HCT116 (cell line): Measurements from ENCODE around the gene NEK11. TPM values are rescaled to one million over a fixed set of nuclear protein-coding genes. Genes with fewer than 3 reads are reported as not detected.

ENCODE experiments used
- ATAC-seq: fragments of 200-7000 bp; cut with Tn5 transposase; 2 replicates; pipeline ENCODE4 v1.9.1; 2020; ENCODE audit warnings: mild to moderate bottlenecking, moderate library complexity
- BruUV-seq: library from RNA; stranded (reverse); fragments of 400-500 nt; replicated peaks from 2 replicates; lab custom pipeline; 2021; lab: Mats Ljungman, UMichigan
- CTCF ChIA-PET: fragments of 300-600 bp; sonication (Branson Sonifier 250); formaldehyde crosslinking; loops from one replicate; lab custom pipeline; 2021; ENCODE audit warnings: antibody characterized with exemption; lab: Charles Lee
- POLR2A ChIA-PET: fragments of 300-600, 350-600 bp; sonication (Branson Sonifier 250); formaldehyde crosslinking; loops from one replicate; lab custom pipeline; 2021; ENCODE audit warnings: antibody characterized with exemption; lab: Charles Lee
- RAD21 ChIA-PET, 2 experiments: fragments of 300-600 bp; sonication (Branson Sonifier 250); formaldehyde crosslinking; loops; one replicate each; lab custom pipeline; 2023; ENCODE audit warnings: low total read pairs in 2 of 2; ENCODE audit not compliant: uncharacterized antibody in 2 of 2, unreplicated experiment in 2 of 2, low non-redundant PET in 1 of 2; lab: Charles Lee
- DNase-seq: peaks from one replicate; pipeline ENCODE4 v3.0.0-alpha.2; 2010; ENCODE audit warnings: low read depth, low spot score
- H2AFZ ChIP-seq: fragments of 200-600 bp; shearing (Covaris generic), sonication (generic); 2 replicates; pipeline ENCODE4 v1.6.1; 2017; ENCODE audit warnings: low read depth, mixed run types, mixed read lengths, antibody characterized with exemption, low read length; ENCODE audit not compliant: poor library complexity, severe bottlenecking
- H3K27ac ChIP-seq: 2 replicates; pipeline ENCODE4 v1.5.1; 2012; ENCODE audit warnings: low read depth, low read length
- H3K27me3 ChIP-seq: fragments of 200-600 bp; sonication (generic); 2 replicates; pipeline ENCODE4 v1.6.1; 2016; ENCODE audit warnings: mixed run types, low read length, mixed read lengths; ENCODE audit not compliant: insufficient read depth
- H3K36me3 ChIP-seq, 2 experiments: fragments of 200-500 bp in 1 of 2; fragments of 200-600 bp in 1 of 2; sonication (Bioruptor generic) in 1 of 2; sonication (generic) in 1 of 2; 2 replicates each; pipeline versions ENCODE4 v1.5.1 to v1.6.1; 2014 to 2016; ENCODE audit warnings: low read length in 2 of 2, inconsistent platforms in 1 of 2, mixed read lengths in 1 of 2, mixed run types in 1 of 2; ENCODE audit not compliant: insufficient read depth in 2 of 2, control insufficient read depth in 1 of 2
- H3K4me1 ChIP-seq, 2 experiments: fragments of 200-600 bp in 1 of 2; sonication (generic) in 1 of 2; 2 replicates each; pipeline versions ENCODE4 v1.5.1 to v1.6.1; 2012 to 2017; ENCODE audit warnings: low read length in 2 of 2, inconsistent platforms in 1 of 2, mild to moderate bottlenecking in 1 of 2, mixed read lengths in 1 of 2, mixed run types in 1 of 2, moderate library complexity in 1 of 2; ENCODE audit not compliant: insufficient read depth in 2 of 2, control insufficient read depth in 1 of 2
- H3K4me2 ChIP-seq: fragments of 200-600 bp; sonication (generic); 2 replicates; pipeline ENCODE4 v1.6.1; 2017; ENCODE audit warnings: mixed run types, low read length, mixed read lengths
- H3K4me3 ChIP-seq, 2 experiments: fragments of 200-600 bp in 1 of 2; sonication (generic) in 1 of 2; replicated peaks in 1 of 2; 2 replicates each; pipeline ENCODE4 v1.5.1; 2011 to 2016; ENCODE audit warnings: low read length in 2 of 2, control low read depth in 1 of 2, low read depth in 1 of 2, mild to moderate bottlenecking in 1 of 2, mixed read lengths in 1 of 2, mixed run types in 1 of 2
- H3K79me2 ChIP-seq: fragments of 200-600 bp; sonication (generic); 2 replicates; pipeline ENCODE4 v1.6.1; 2017; ENCODE audit warnings: mild to moderate bottlenecking, mixed run types, low read length, moderate library complexity, mixed read lengths; ENCODE audit not compliant: insufficient read depth
- H3K9ac ChIP-seq: fragments of 200-600 bp; sonication (generic); 2 replicates; pipeline ENCODE4 v1.6.1; 2016; ENCODE audit warnings: low read length, mixed read lengths
- H3K9me2 ChIP-seq: fragments of 200-600 bp; sonication (generic), shearing (Covaris generic); 2 replicates; pipeline ENCODE4 v1.6.1; 2017; ENCODE audit warnings: mixed run types, mild to moderate bottlenecking, moderate library complexity; ENCODE audit not compliant: insufficient read depth
- H3K9me3 ChIP-seq, 2 experiments: fragments of 200-500 bp in 1 of 2; fragments of 200-600 bp in 1 of 2; sonication (Bioruptor generic) in 1 of 2; sonication (generic) in 1 of 2; 2 replicates each; pipeline ENCODE4 v1.6.1; 2014 to 2017; ENCODE audit warnings: low read length in 2 of 2, mixed read lengths in 2 of 2, inconsistent platforms in 1 of 2, low read depth in 1 of 2, mild to moderate bottlenecking in 1 of 2, mixed run types in 1 of 2, moderate library complexity in 1 of 2; ENCODE audit not compliant: control insufficient read depth in 1 of 2, insufficient read depth in 1 of 2
- H4K20me1 ChIP-seq: fragments of 200-600 bp; sonication (generic), shearing (Covaris generic); 2 replicates; pipeline ENCODE4 v1.6.1; 2017; ENCODE audit warnings: mixed run types, mild to moderate bottlenecking, moderate library complexity; ENCODE audit not compliant: insufficient read depth
- CBX3 ChIP-seq: IDR thresholded peaks from 2 replicates; pipeline ENCODE4 v1.6.1; 2012; ENCODE audit warnings: low read depth
- CEBPB ChIP-seq: IDR thresholded peaks from 2 replicates; pipeline ENCODE4 v1.6.1; 2012; ENCODE audit warnings: low read depth
- EGR1 ChIP-seq: IDR thresholded peaks from 2 replicates; pipeline ENCODE4 v1.6.1; 2012; ENCODE audit warnings: low read depth
- ELF1 ChIP-seq: IDR thresholded peaks from 2 replicates; pipeline ENCODE4 v1.6.1; 2012; ENCODE audit warnings: low read depth, borderline replicate concordance
- EZH2 ChIP-seq: fragments of 200-600 bp; sonication (generic); IDR thresholded peaks from 2 replicates; pipeline ENCODE4 v1.6.1; 2017; ENCODE audit warnings: antibody characterized with exemption, mixed run types
- FOSL1 ChIP-seq: IDR thresholded peaks from 2 replicates; pipeline ENCODE4 v1.6.1; 2012; ENCODE audit warnings: low read depth
- JUND ChIP-seq: IDR thresholded peaks from 2 replicates; pipeline ENCODE4 v1.6.1; 2012
- POLR2A ChIP-seq: IDR thresholded peaks from 2 replicates; pipeline ENCODE4 v1.7.0; 2011; ENCODE audit warnings: borderline replicate concordance; ENCODE audit not compliant: insufficient read depth, insufficient read length; ENCODE audit errors: extremely low read depth
- POLR2AphosphoS5 ChIP-seq: IDR thresholded peaks from 2 replicates; pipeline ENCODE4 v1.6.1; 2011; ENCODE audit warnings: mild to moderate bottlenecking, low read depth, low read length, moderate library complexity
- SIN3A ChIP-seq: IDR thresholded peaks from 2 replicates; pipeline ENCODE4 v1.6.1; 2012; ENCODE audit warnings: low read depth
- SP1 ChIP-seq: IDR thresholded peaks from 2 replicates; pipeline ENCODE4 v1.6.1; 2012; ENCODE audit warnings: low read depth
- SRF ChIP-seq: IDR thresholded peaks from 2 replicates; pipeline ENCODE4 v1.6.1; 2012; ENCODE audit warnings: low read depth
- TCF7L2 ChIP-seq: IDR thresholded peaks from 2 replicates; pipeline ENCODE4 v1.7.0; 2011; ENCODE audit warnings: borderline replicate concordance, inconsistent platforms; ENCODE audit not compliant: insufficient read depth, insufficient read length; ENCODE audit errors: extremely low read depth
- YY1 ChIP-seq: IDR thresholded peaks from 2 replicates; pipeline ENCODE4 v1.6.1; 2011; ENCODE audit warnings: low read length, low read depth, moderate library complexity, mild to moderate bottlenecking; ENCODE audit not compliant: insufficient replicate concordance; ENCODE audit errors: extremely low read depth
- ZFX ChIP-seq: fragments of 450-650 bp; IDR thresholded peaks from 2 replicates; pipeline ENCODE4 v1.6.1; 2017
- ZNF274 ChIP-seq: fragments of 200-500 bp; sonication (Bioruptor generic); IDR thresholded peaks from 2 replicates; pipeline ENCODE4 v1.6.1; 2014; ENCODE audit warnings: mild to moderate bottlenecking, low read depth, low read length, inconsistent platforms
- intact Hi-C: fragments of 100-400 bp; cut with micrococcal nuclease; formaldehyde crosslinking; loops from 2 replicates; pipeline ENCODE4 v1.10.0; 2022
- total RNA-seq: library from RNA; stranded (reverse); gene quantifications from one replicate; pipeline ENCODE4 v1.2.1, GENCODE V29; 2021; ENCODE audit not compliant: unreplicated experiment
- TF ChIP-seq, protein P1 (sequence below): IDR thresholded peaks from 2 replicates; pipeline ENCODE4 v1.6.1; 2012
- TF ChIP-seq, protein P2 (sequence below): IDR thresholded peaks from 2 replicates; pipeline ENCODE4 v1.6.1; 2012; ENCODE audit warnings: low read depth
- TF ChIP-seq, protein P3 (sequence below): IDR thresholded peaks from 2 replicates; pipeline ENCODE4 v1.6.1; 2011; ENCODE audit warnings: mild to moderate bottlenecking, low read length, moderate library complexity; ENCODE audit not compliant: insufficient replicate concordance; ENCODE audit errors: extremely low read depth
- TF ChIP-seq, protein P4 (sequence below): IDR thresholded peaks from 2 replicates; pipeline ENCODE4 v1.6.1; 2012

The NEK11 gene
- total RNA-seq, 1 experiment from 2014 or later: 3.1 TPM

DNA sequence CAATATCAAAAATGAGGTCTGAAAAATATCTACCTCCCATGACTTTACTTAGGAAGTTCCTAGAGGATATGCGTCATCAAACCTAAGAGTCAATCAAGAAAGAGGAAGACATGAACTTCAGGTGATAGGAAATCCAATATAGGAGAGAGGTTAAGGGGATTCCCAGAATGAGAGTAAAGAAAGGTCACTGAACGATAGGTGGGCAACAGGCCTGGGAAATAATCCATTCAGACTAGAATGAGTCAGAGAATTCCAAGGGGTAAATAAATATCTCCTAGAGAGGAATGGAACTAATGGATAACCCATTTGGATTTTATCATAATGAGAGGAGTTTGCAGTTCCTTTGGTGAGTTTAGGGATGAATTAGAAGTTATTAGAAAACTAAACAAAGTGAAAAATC, 223.8 kb downstream of the NEK11 start:
- Histone ChIP-seq H3K9me3 (no peaks in the 10 kb centered on the region), H3K4me2 (no peak overlapping the region), H3K4me1 (no peaks in the 10 kb centered on the region), H3K4me3 (no peak overlapping the region), H4K20me1 (no peaks in the 10 kb centered on the region), H3K9me2 (no peaks in the 10 kb centered on the region), H3K27ac (no peak overlapping the region), H2AFZ (no peak overlapping the region), H3K79me2 (no peaks in the 10 kb centered on the region), H3K36me3 (no peaks in the 10 kb centered on the region), H3K9ac (no peak overlapping the region), H3K27me3 (no peaks in the 10 kb centered on the region)
- no peak for TF ChIP-seq FOSL1
- no peak for TF ChIP-seq CEBPB
- no peak for TF ChIP-seq ZFX
- no peak for TF ChIP-seq SP1
- TF ChIP-seq EZH2: no peak
- TF ChIP-seq POLR2A: no peak
- no peak for TF ChIP-seq SIN3A
- TF ChIP-seq, protein P1, sequence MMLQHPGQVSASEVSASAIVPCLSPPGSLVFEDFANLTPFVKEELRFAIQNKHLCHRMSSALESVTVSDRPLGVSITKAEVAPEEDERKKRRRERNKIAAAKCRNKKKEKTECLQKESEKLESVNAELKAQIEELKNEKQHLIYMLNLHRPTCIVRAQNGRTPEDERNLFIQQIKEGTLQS: no peak
- TF ChIP-seq, protein P2, sequence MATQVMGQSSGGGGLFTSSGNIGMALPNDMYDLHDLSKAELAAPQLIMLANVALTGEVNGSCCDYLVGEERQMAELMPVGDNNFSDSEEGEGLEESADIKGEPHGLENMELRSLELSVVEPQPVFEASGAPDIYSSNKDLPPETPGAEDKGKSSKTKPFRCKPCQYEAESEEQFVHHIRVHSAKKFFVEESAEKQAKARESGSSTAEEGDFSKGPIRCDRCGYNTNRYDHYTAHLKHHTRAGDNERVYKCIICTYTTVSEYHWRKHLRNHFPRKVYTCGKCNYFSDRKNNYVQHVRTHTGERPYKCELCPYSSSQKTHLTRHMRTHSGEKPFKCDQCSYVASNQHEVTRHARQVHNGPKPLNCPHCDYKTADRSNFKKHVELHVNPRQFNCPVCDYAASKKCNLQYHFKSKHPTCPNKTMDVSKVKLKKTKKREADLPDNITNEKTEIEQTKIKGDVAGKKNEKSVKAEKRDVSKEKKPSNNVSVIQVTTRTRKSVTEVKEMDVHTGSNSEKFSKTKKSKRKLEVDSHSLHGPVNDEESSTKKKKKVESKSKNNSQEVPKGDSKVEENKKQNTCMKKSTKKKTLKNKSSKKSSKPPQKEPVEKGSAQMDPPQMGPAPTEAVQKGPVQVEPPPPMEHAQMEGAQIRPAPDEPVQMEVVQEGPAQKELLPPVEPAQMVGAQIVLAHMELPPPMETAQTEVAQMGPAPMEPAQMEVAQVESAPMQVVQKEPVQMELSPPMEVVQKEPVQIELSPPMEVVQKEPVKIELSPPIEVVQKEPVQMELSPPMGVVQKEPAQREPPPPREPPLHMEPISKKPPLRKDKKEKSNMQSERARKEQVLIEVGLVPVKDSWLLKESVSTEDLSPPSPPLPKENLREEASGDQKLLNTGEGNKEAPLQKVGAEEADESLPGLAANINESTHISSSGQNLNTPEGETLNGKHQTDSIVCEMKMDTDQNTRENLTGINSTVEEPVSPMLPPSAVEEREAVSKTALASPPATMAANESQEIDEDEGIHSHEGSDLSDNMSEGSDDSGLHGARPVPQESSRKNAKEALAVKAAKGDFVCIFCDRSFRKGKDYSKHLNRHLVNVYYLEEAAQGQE: no peak
- TF ChIP-seq JUND: no peak
- no peak for TF ChIP-seq POLR2AphosphoS5
- no peak for TF ChIP-seq YY1
- TF ChIP-seq, protein P3, sequence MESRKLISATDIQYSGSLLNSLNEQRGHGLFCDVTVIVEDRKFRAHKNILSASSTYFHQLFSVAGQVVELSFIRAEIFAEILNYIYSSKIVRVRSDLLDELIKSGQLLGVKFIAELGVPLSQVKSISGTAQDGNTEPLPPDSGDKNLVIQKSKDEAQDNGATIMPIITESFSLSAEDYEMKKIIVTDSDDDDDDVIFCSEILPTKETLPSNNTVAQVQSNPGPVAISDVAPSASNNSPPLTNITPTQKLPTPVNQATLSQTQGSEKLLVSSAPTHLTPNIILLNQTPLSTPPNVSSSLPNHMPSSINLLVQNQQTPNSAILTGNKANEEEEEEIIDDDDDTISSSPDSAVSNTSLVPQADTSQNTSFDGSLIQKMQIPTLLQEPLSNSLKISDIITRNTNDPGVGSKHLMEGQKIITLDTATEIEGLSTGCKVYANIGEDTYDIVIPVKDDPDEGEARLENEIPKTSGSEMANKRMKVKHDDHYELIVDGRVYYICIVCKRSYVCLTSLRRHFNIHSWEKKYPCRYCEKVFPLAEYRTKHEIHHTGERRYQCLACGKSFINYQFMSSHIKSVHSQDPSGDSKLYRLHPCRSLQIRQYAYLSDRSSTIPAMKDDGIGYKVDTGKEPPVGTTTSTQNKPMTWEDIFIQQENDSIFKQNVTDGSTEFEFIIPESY: no peak
- no peak for TF ChIP-seq EGR1
- TF ChIP-seq CBX3: no peak
- no peak for TF ChIP-seq ZNF274
- no peak for TF ChIP-seq TCF7L2
- TF ChIP-seq, protein P4, sequence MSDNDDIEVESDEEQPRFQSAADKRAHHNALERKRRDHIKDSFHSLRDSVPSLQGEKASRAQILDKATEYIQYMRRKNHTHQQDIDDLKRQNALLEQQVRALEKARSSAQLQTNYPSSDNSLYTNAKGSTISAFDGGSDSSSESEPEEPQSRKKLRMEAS: no peak
- no peak for TF ChIP-seq ELF1
- TF ChIP-seq SRF: no peak
- CTCF ChIA-PET: no interaction called here
- RAD21 ChIA-PET: no interaction called here
- no peak for DNase-seq
- no TSS peak for BruUV-seq
- no peak for ATAC-seq
- POLR2A ChIA-PET: no interaction called here
- intact Hi-C loops: no loop called here
